ENCODE results near the gene ZNF341. TPM values are rescaled to one million over a fixed set of nuclear protein-coding genes. Genes with fewer than 3 reads are reported as not detected.
A peak's percentile ranks its signal among the peaks of the same experiment; 100 is the strongest.
"Not testable (repeated sequence)": the region's sequence is repeated elsewhere in the genome, so short reads cannot be mapped to it uniquely, and the experiment has no call there.

Gene ZNF341
- polyA plus RNA-seq, 3 donors: 3.3 to 4.4 (median 4.4) TPM

- DNase-seq: not testable (repeated sequence)
Measured at GRCh38 chr20:33792598-33792989, 60.8 kb downstream of the ZNF341 start.

GRCh38 chr20:33793011-33793931 lies 61.5 kb downstream of the ZNF341 start:
- DNase-seq: no peak

GRCh38 chr20:33796263-33796906 lies 64.6 kb downstream of the ZNF341 start:
- DNase-seq: no peak

GRCh38 chr20:33796907-33797544 lies 65.2 kb downstream of the ZNF341 start:
- DNase-seq: no peak

GRCh38 chr20:33798444-33798843 lies 66.6 kb downstream of the ZNF341 start:
- no peak for DNase-seq

- no peak for DNase-seq
Measured at GRCh38 chr20:33803921-33804337, 72.1 kb downstream of the ZNF341 start.

GRCh38 chr20:33808388-33808787 lies 76.6 kb downstream of the ZNF341 start:
- DNase-seq: no peak

- no peak for DNase-seq
Measured at GRCh38 chr20:33810259-33810658, 78.5 kb downstream of the ZNF341 start.

- peak; percentile 99 for DNase-seq
Measured at GRCh38 chr20:33810885-33811775, 79.3 kb downstream of the ZNF341 start, which contains the start of gene CHMP4B. Gene CHMP4B, plus strand, starts transcription at chr20:33811348. Its CDS starts 121 bp downstream, at chr20:33811469.

- DNase-seq: no peak
Measured at GRCh38 chr20:33811776-33812151, 80.0 kb downstream of the ZNF341 start.

- DNase-seq: no peak
Measured at GRCh38 chr20:33812152-33812849, 80.5 kb downstream of the ZNF341 start.

GRCh38 chr20:33812908-33813462 lies 81.2 kb downstream of the ZNF341 start:
- no peak for DNase-seq

- DNase-seq: no peak
Measured at GRCh38 chr20:33814238-33814712, 82.5 kb downstream of the ZNF341 start.

GRCh38 chr20:33815671-33816070 lies 83.9 kb downstream of the ZNF341 start:
- no peak for DNase-seq

GRCh38 chr20:33816191-33816590 lies 84.4 kb downstream of the ZNF341 start:
- no peak for DNase-seq

GRCh38 chr20:33817411-33817810 lies 85.6 kb downstream of the ZNF341 start:
- no peak for DNase-seq

GRCh38 chr20:33819456-33819855 lies 87.7 kb downstream of the ZNF341 start:
- DNase-seq: no peak

GRCh38 chr20:33820362-33820761 lies 88.6 kb downstream of the ZNF341 start:
- no peak for DNase-seq

- no peak for DNase-seq
Measured at GRCh38 chr20:33821270-33821836, 89.6 kb downstream of the ZNF341 start.

- no peak for DNase-seq
Measured at GRCh38 chr20:33822423-33822822, 90.6 kb downstream of the ZNF341 start.
